ENCODE results near the gene MRPL2.

DNA sequence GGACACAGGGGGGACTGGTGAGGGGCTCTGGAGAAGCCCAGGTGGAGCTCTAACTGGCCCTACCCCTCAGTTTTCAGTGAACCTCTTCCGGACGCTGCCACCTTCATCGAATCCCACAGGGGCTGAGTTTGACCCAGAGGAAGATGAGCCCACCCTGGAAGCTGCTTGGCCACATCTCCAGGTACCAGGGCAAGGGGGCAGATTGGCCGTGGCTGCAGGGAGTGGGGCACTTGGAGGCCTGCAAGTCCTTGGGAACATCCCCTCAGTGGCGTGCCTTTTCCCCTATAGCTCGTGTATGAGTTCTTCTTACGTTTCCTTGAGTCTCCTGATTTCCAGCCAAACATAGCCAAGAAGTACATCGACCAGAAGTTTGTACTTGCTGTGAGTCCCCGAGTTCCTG, 52.1 kb downstream of the MRPL2 start:
- TF ChIP-seq POLR2AphosphoS5 (IDR thresholded peaks at IDR 0.05; ENCODE audit: low read depth, low read length) (no peak), FOXP2 (optimal IDR thresholded peaks at IDR 0.05; ENCODE audit: borderline replicate concordance, extremely low read depth, extremely low read length, insufficient read depth) (no peak), SIN3A (IDR thresholded peaks at IDR 0.05; ENCODE audit: borderline replicate concordance, insufficient read depth, low read length) (no peak), TAF1 (IDR thresholded peaks at IDR 0.05; ENCODE audit: borderline replicate concordance, insufficient read depth, low read length) (no peak)
- TF ChIP-seq, protein P1, sequence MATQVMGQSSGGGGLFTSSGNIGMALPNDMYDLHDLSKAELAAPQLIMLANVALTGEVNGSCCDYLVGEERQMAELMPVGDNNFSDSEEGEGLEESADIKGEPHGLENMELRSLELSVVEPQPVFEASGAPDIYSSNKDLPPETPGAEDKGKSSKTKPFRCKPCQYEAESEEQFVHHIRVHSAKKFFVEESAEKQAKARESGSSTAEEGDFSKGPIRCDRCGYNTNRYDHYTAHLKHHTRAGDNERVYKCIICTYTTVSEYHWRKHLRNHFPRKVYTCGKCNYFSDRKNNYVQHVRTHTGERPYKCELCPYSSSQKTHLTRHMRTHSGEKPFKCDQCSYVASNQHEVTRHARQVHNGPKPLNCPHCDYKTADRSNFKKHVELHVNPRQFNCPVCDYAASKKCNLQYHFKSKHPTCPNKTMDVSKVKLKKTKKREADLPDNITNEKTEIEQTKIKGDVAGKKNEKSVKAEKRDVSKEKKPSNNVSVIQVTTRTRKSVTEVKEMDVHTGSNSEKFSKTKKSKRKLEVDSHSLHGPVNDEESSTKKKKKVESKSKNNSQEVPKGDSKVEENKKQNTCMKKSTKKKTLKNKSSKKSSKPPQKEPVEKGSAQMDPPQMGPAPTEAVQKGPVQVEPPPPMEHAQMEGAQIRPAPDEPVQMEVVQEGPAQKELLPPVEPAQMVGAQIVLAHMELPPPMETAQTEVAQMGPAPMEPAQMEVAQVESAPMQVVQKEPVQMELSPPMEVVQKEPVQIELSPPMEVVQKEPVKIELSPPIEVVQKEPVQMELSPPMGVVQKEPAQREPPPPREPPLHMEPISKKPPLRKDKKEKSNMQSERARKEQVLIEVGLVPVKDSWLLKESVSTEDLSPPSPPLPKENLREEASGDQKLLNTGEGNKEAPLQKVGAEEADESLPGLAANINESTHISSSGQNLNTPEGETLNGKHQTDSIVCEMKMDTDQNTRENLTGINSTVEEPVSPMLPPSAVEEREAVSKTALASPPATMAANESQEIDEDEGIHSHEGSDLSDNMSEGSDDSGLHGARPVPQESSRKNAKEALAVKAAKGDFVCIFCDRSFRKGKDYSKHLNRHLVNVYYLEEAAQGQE (IDR thresholded peaks at IDR 0.05; ENCODE audit: insufficient read depth in 1 of 2, low read depth in 2 of 2, low read length in 2 of 2) = no peak

All from PFSK-1 (cell line).